Activated CD8-positive, alpha-beta memory T cell treated with anti-CD3 and anti-CD28 coated beads for 4 hours (primary cell): ENCODE data around the gene RPS3A.
"Not testable (repeated sequence)": the region's sequence is repeated elsewhere in the genome, so short reads cannot be mapped to it uniquely, and the experiment has no call there.

Experiments used
- DNase-seq, 2 donors: peaks; one replicate each; pipeline ENCODE4 v3.0.0-alpha.2; 2020; ENCODE audit warnings: low read depth in 2 of 2

The RPS3A gene

GRCh38 chr4:151114986-151115385, 15.6 kb downstream of the RPS3A start:
- no peak for DNase-seq

GRCh38 chr4:151117371-151117962, 18.0 kb downstream of the RPS3A start:
- peak in 1 of 2 donors; percentile 14 for DNase-seq

GRCh38 chr4:151129796-151130195, 30.4 kb downstream of the RPS3A start:
- DNase-seq, result no peak

GRCh38 chr4:151133311-151133710, 33.9 kb downstream of the RPS3A start:
- DNase-seq, result no peak

GRCh38 chr4:151136048-151136447, 36.6 kb downstream of the RPS3A start:
- DNase-seq, result not testable (repeated sequence)

GRCh38 chr4:151139814-151140213, 40.4 kb downstream of the RPS3A start:
- DNase-seq, result no peak

GRCh38 chr4:151142758-151143157, 43.3 kb downstream of the RPS3A start:
- no peak for DNase-seq

- DNase-seq, result no peak
These were observed 43.7 kb downstream of the RPS3A start for GRCh38 chr4:151143162-151143561.

GRCh38 chr4:151143811-151144210, 44.4 kb downstream of the RPS3A start:
- DNase-seq, result no peak

- no peak for DNase-seq
These were observed 45.1 kb downstream of the RPS3A start for GRCh38 chr4:151144329-151145072.

- no peak for DNase-seq
These were observed 47.6 kb downstream of the RPS3A start for GRCh38 chr4:151147000-151147399.

GRCh38 chr4:151148261-151148660, 48.8 kb downstream of the RPS3A start:
- DNase-seq, result no peak

- no peak for DNase-seq
These were observed 51.6 kb downstream of the RPS3A start for GRCh38 chr4:151150821-151151580.

GRCh38 chr4:151152028-151152427, 52.6 kb downstream of the RPS3A start:
- no peak for DNase-seq

- no peak for DNase-seq
These were observed 54.2 kb downstream of the RPS3A start for GRCh38 chr4:151153585-151153984.
